Erythroblast (primary cell): ENCODE data around the gene CABP5.

Experiments
- GATA1 ChIP-seq: IDR thresholded peaks from 2 replicates; pipeline ENCODE4 v1.6.1; 2011; ENCODE audit warnings: low read depth, mild to moderate bottlenecking, control low read depth, low read length, moderate library complexity
- POLR2A ChIP-seq: IDR thresholded peaks from 2 replicates; pipeline ENCODE4 v1.6.1; 2011; ENCODE audit warnings: mild to moderate bottlenecking, low read length

DNA sequence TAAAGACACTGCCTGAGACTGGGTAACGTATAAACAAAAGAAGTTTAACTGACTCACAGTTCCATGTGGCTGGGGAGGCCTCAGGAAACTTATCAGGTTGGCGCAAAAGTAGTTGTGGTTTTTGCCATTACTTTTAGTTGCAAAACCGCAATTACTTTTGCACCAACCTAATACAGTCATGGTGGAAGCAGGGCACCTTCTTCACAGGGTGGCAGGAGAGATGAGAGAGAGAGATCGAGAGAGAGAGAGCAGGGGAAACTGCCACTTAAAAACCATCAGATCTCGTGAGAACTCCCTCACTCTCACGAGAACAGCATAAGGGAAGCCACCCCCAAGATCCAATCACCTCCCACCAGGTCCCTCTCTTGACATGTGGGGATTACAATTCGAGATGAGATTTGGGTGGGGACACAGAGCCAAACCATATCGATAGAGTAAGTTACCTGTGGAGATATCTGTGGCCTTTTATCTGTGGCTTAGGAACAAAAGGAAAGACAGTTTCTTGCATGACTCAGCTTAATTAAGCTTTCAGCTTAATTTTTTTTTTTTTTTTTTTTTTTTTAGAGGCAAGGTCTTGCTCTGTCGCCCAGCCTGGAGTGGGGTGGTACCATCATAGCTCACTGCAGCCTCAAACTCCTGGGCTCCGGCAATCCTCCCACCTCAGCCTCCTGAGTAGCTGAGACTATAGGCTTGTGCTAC is 7.6 kb upstream of the CABP5 start:
- TF ChIP-seq POLR2A (no peak), GATA1 (no peak)
